Stimulated activated naive CD4-positive, alpha-beta T cell (primary cell): ENCODE results near the gene CBFA2T2.
"Not testable (repeated sequence)": the region's sequence is repeated elsewhere in the genome, so short reads cannot be mapped to it uniquely, and the experiment has no call there.

Experiments used
- DNase-seq, 6 experiments: peaks; one replicate each; lab custom pipeline; 2025; lab: John Stamatoyannopoulos, UW

Gene CBFA2T2

DNA sequence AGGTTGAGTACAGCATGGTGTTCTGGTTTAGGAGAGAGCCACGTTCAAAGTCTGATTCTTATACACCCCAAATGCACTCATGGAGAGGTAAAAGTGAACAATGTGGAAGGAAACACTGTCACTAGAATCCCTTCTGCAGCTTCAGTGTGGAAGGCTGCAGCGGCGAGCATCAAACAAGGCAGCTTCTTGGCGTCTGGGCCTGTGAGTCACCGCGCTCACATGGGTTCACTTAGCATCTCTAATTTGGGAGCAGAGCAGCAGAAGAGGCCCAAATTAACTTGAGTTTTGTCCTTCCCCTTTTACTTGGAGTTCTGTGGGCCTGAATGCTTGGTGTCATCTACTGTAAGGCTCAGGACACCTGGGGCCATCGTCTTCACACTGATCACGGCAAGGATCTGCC is 207.2 kb downstream of the CBFA2T2 start:
- no peak for DNase-seq

DNA sequence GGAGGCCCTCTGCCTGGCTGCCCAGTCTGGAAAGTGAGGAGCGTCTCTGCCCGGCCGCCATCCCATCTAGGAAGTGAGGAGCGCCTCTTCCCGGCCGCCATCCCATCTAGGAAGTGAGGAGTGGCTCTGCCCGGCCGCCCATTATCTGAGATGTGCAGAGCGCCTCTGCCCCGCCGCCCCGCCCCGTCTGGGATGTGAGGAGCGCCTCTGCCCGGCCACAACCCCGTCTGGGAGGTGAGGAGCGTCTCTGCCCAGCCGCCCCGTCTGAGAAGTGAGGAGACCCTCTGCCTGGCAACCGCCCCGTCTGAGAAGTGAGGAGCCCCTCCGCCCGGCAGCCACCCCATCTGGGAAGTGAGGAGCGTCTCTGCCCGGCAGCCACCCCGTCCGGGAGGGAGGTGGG is 209.1 kb downstream of the CBFA2T2 start:
- DNase-seq: not testable (repeated sequence)
